ENCODE results near the gene SSU72.
"Not testable (repeated sequence)": the region's sequence is repeated elsewhere in the genome, so short reads cannot be mapped to it uniquely, and the experiment has no call there.

SSU72 gene

DNA sequence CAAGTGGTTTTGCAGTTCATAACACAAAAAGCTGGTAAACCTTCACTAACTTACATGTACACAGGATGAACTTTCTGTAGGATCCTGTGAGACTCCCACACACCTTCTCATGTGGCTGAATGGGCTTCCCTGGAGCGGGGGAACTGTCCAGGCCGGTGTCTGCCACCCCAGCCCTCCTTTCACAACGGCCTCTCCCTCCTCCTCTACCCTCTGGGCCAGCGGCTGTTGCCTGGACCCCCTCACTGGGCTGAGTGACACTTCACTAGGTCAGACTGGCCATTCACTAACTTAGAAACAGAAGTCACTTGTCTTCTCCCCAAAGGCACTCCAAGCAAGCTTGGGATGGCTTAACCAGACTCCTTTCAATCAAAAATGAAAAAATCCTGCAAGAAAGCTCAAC, 16.1 kb downstream of the SSU72 start:
- Histone ChIP-seq H2AFZ (ENCODE audit: low read length) (no peak overlapping the region), H4K20me1 (ENCODE audit: insufficient read depth, low read length, poor library complexity, severe bottlenecking) (no peaks in the 10 kb centered on the region), H3K9me3 (ENCODE audit: insufficient read depth, low read depth, low read length) (no peaks in the 10 kb centered on the region), H3F3A (ENCODE audit: low read depth) (no peaks in the 10 kb centered on the region), H3K4me1 (ENCODE audit: insufficient read depth, low read length, poor library complexity, severe bottlenecking) (no peaks in the 10 kb centered on the region), H3K4me2 (ENCODE audit: low read depth, low read length, poor library complexity, severe bottlenecking) (no peak overlapping the region), H3K9ac (ENCODE audit: low read depth, low read length, poor library complexity, severe bottlenecking) (no peak overlapping the region), H3K9me2 (replicated peaks; ENCODE audit: low read depth, low read length) (no peaks in the 10 kb centered on the region), H3K79me2 (ENCODE audit: insufficient read depth, low read length) (no peaks in the 10 kb centered on the region), H3K36me3 (ENCODE audit: insufficient read depth, low read length) (peaks cover 30% of the 10 kb centered on the region; the same call in 1 of the 2 replicates), H3K4me3 (ENCODE audit: low read length, poor library complexity, severe bottlenecking) (no peak overlapping the region), H3K27me3 (ENCODE audit: insufficient read depth, low read length, poor library complexity, severe bottlenecking) (no peaks in the 10 kb centered on the region)
- TF ChIP-seq EZH2phosphoT487 (IDR thresholded peaks at IDR 0.05; ENCODE audit: borderline replicate concordance) = no peak
- TF ChIP-seq, protein P1, sequence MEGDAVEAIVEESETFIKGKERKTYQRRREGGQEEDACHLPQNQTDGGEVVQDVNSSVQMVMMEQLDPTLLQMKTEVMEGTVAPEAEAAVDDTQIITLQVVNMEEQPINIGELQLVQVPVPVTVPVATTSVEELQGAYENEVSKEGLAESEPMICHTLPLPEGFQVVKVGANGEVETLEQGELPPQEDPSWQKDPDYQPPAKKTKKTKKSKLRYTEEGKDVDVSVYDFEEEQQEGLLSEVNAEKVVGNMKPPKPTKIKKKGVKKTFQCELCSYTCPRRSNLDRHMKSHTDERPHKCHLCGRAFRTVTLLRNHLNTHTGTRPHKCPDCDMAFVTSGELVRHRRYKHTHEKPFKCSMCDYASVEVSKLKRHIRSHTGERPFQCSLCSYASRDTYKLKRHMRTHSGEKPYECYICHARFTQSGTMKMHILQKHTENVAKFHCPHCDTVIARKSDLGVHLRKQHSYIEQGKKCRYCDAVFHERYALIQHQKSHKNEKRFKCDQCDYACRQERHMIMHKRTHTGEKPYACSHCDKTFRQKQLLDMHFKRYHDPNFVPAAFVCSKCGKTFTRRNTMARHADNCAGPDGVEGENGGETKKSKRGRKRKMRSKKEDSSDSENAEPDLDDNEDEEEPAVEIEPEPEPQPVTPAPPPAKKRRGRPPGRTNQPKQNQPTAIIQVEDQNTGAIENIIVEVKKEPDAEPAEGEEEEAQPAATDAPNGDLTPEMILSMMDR (conservative IDR thresholded peaks at IDR 0.05; ENCODE audit: low read length) = no peak

DNA sequence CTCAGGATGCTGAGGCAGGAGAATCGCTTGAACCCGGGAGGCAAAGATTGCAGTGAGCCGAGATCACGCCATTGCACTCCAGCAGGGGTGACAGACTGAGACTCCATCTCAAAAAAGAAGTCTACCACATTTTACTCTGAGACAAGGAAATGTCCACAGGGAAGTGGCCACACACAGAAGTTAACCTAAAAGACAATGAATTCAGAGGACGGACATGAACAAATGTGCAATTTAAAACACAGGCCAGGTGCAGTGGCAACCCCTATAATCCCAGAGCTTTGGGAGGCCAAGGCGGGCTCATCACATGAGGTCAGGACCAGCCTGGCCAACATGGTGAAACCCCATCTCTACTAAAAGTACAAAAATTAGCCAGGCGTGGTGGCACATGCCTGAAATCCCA, 17.0 kb downstream of the SSU72 start:
- not testable (repeated sequence) for H2AFZ ChIP-seq (ENCODE audit: low read length); H3F3A ChIP-seq (ENCODE audit: low read depth); H3K4me2 ChIP-seq (ENCODE audit: low read depth, low read length, poor library complexity, severe bottlenecking); H3K9me2 ChIP-seq (replicated peaks; ENCODE audit: low read depth, low read length); H3K4me1 ChIP-seq (ENCODE audit: insufficient read depth, low read length, poor library complexity, severe bottlenecking); H3K27me3 ChIP-seq (ENCODE audit: insufficient read depth, low read length, poor library complexity, severe bottlenecking); H3K79me2 ChIP-seq (ENCODE audit: insufficient read depth, low read length); H4K20me1 ChIP-seq (ENCODE audit: insufficient read depth, low read length, poor library complexity, severe bottlenecking); H3K4me3 ChIP-seq (ENCODE audit: low read length, poor library complexity, severe bottlenecking); H3K9me3 ChIP-seq (ENCODE audit: insufficient read depth, low read depth, low read length); H3K9ac ChIP-seq (ENCODE audit: low read depth, low read length, poor library complexity, severe bottlenecking)
- peaks cover 21% of the 10 kb centered on the region; the same call in 1 of the 2 replicates for H3K36me3 ChIP-seq (ENCODE audit: insufficient read depth, low read length)

DNA sequence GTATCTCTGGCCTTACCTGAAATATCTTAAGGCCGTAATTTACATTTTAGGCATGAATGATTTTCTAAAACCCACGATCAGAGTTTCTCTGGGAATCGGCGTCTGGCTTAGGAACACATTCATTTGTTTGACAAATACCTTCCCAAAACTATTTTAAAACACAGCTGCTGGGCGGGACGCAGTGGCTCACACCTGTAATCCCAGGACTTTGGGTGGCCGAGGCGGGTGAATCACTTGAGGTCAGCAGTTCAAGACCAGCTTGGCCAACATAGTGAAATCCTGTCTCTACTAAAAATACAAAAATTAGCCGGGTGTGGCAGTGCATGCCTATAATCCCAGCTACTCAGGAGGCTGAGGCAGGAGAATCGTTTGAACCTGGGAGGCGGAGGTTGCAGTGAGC, 17.7 kb downstream of the SSU72 start:
- H3K4me1 ChIP-seq (ENCODE audit: insufficient read depth, low read length, poor library complexity, severe bottlenecking); H3K27me3 ChIP-seq (ENCODE audit: insufficient read depth, low read length, poor library complexity, severe bottlenecking); H3K4me2 ChIP-seq (ENCODE audit: low read depth, low read length, poor library complexity, severe bottlenecking); H2AFZ ChIP-seq (ENCODE audit: low read length); H4K20me1 ChIP-seq (ENCODE audit: insufficient read depth, low read length, poor library complexity, severe bottlenecking); H3F3A ChIP-seq (ENCODE audit: low read depth); H3K9me2 ChIP-seq (replicated peaks; ENCODE audit: low read depth, low read length); H3K9ac ChIP-seq (ENCODE audit: low read depth, low read length, poor library complexity, severe bottlenecking); H3K9me3 ChIP-seq (ENCODE audit: insufficient read depth, low read depth, low read length); H3K79me2 ChIP-seq (ENCODE audit: insufficient read depth, low read length); H3K4me3 ChIP-seq (ENCODE audit: low read length, poor library complexity, severe bottlenecking): not testable (repeated sequence)
- H3K36me3 ChIP-seq (ENCODE audit: insufficient read depth, low read length) = peaks cover 14% of the 10 kb centered on the region; the same call in 1 of the 2 replicates

DNA sequence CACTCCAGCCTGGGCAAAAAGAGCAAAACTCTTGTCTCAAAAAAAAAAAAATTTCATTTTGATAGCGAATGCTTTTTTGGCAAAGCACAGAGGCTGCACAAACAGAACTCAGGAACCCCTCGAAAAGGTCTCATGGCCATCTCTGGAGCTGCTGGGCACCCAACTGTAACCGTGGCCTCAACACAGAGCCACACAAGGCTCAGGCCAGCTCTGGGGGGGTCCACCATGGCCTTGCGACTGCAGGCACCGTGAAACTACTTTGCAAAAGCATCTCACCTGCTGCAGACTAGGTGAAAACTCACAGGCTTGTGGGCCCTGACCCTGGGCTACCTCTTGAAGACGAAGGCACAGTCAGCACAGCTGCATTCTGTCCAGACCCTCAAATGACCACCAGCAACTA, 18.2 kb downstream of the SSU72 start:
- Histone ChIP-seq H3K4me2 (ENCODE audit: low read depth, low read length, poor library complexity, severe bottlenecking) (no peak overlapping the region), H3F3A (ENCODE audit: low read depth) (no peaks in the 10 kb centered on the region), H3K79me2 (ENCODE audit: insufficient read depth, low read length) (no peaks in the 10 kb centered on the region), H4K20me1 (ENCODE audit: insufficient read depth, low read length, poor library complexity, severe bottlenecking) (no peaks in the 10 kb centered on the region), H3K27me3 (ENCODE audit: insufficient read depth, low read length, poor library complexity, severe bottlenecking) (no peaks in the 10 kb centered on the region), H3K4me3 (ENCODE audit: low read length, poor library complexity, severe bottlenecking) (no peak overlapping the region), H3K9me2 (replicated peaks; ENCODE audit: low read depth, low read length) (no peaks in the 10 kb centered on the region), H2AFZ (ENCODE audit: low read length) (no peak overlapping the region), H3K4me1 (ENCODE audit: insufficient read depth, low read length, poor library complexity, severe bottlenecking) (no peaks in the 10 kb centered on the region), H3K36me3 (ENCODE audit: insufficient read depth, low read length) (peaks cover 10% of the 10 kb centered on the region; the same call in 1 of the 2 replicates), H3K9ac (ENCODE audit: low read depth, low read length, poor library complexity, severe bottlenecking) (no peak overlapping the region), H3K9me3 (ENCODE audit: insufficient read depth, low read depth, low read length) (no peaks in the 10 kb centered on the region)
- TF ChIP-seq, protein P1 (conservative IDR thresholded peaks at IDR 0.05; ENCODE audit: low read length) = no peak
- no peak for TF ChIP-seq EZH2phosphoT487 (IDR thresholded peaks at IDR 0.05; ENCODE audit: borderline replicate concordance)

Measured in Loucy (cell line).